Mesothelial cell of epicardium (in vitro differentiated cells): ENCODE results near the gene EPHA3. TPM values are rescaled to one million over a fixed set of nuclear protein-coding genes. Genes with fewer than 3 reads are reported as not detected.

Experiments used
- DNase-seq, 2 experiments: peaks; one replicate each; pipeline ENCODE4 v3.0.0; 2021; ENCODE audit warnings: low spot score in 2 of 2; ENCODE audit not compliant: unreplicated experiment in 2 of 2
- H3K27ac Mint-ChIP-seq: 2 replicates; pipeline ENCODE4 v1.8.0; 2021; ENCODE audit warnings: mixed read lengths
- H3K27me3 Mint-ChIP-seq: 2 replicates; pipeline ENCODE4 v1.8.0; 2021; ENCODE audit warnings: low read depth, mixed read lengths
- H3K36me3 Mint-ChIP-seq: 2 replicates; pipeline ENCODE4 v1.8.0; 2021; ENCODE audit warnings: mixed read lengths
- H3K4me1 Mint-ChIP-seq: 2 replicates; pipeline ENCODE4 v1.8.0; 2021; ENCODE audit warnings: mixed read lengths
- H3K4me3 Mint-ChIP-seq: 2 replicates; pipeline ENCODE4 v1.8.0; 2021; ENCODE audit warnings: mild to moderate bottlenecking, moderate library complexity, mixed read lengths
- H3K9me3 Mint-ChIP-seq: 2 replicates; pipeline ENCODE4 v1.8.0; 2021; ENCODE audit warnings: mixed read lengths
- total RNA-seq: library from RNA; stranded (reverse); gene quantifications from 3 replicates; pipeline ENCODE4 v1.2.1, GENCODE V29; 2021
- TF ChIP-seq, protein P1 (sequence below): fragments of 200-600 bp; sonication (generic); IDR thresholded peaks from one replicate; pipeline ENCODE4 v1.5.0; 2021; ENCODE audit warnings: antibody characterized with exemption; ENCODE audit not compliant: unreplicated experiment

Gene EPHA3
- 4.2 to 4.5 TPM (median 4.4 TPM) in 3 replicates for total RNA-seq

GRCh38 chr3:89107461-89108290, at the start of gene EPHA3:
Gene EPHA3 (plus strand): TSS chr3:89107621. CDS start chr3:89107749, 128 bp downstream.
- Mint-ChIP-seq H3K27ac (no peak within 1 kb of the TSS), H3K4me3 (peak within 1 kb of the TSS; percentile 71), H3K4me1 (peaks cover 15% of the 10 kb centered on the region), H3K9me3 (no peaks in the 10 kb centered on the region), H3K27me3 (peaks cover 42% of the 10 kb centered on the region), H3K36me3 (no peaks in the 10 kb centered on the region)
- DNase-seq = peak; percentile 43 to 73
- TF ChIP-seq, protein P1, sequence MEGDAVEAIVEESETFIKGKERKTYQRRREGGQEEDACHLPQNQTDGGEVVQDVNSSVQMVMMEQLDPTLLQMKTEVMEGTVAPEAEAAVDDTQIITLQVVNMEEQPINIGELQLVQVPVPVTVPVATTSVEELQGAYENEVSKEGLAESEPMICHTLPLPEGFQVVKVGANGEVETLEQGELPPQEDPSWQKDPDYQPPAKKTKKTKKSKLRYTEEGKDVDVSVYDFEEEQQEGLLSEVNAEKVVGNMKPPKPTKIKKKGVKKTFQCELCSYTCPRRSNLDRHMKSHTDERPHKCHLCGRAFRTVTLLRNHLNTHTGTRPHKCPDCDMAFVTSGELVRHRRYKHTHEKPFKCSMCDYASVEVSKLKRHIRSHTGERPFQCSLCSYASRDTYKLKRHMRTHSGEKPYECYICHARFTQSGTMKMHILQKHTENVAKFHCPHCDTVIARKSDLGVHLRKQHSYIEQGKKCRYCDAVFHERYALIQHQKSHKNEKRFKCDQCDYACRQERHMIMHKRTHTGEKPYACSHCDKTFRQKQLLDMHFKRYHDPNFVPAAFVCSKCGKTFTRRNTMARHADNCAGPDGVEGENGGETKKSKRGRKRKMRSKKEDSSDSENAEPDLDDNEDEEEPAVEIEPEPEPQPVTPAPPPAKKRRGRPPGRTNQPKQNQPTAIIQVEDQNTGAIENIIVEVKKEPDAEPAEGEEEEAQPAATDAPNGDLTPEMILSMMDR = no peak

DNA sequence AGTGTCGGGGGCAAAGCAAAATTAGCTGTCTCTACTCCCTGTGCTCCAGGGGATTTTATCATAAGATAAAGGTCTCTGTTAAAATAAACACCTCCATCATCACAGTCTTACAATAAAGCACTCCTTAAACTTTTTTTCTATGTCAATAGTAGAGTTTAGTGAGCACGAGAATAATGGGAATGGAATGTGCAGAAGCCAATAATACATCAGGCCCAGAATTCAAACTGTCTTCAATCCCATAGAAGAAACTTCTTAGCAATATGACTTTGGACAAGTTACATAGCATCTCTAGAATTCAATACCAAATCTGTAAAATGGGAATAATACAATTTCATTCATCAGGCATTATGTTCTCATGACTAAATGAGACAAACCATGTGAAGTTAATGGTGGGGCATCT, 49.0 kb upstream of the EPHA3 start:
- Mint-ChIP-seq H3K4me3 (no peak overlapping the region), H3K4me1 (peaks cover 5% of the 10 kb centered on the region), H3K36me3 (no peaks in the 10 kb centered on the region), H3K9me3 (no peaks in the 10 kb centered on the region), H3K27ac (no peak overlapping the region), H3K27me3 (no peaks in the 10 kb centered on the region)
- no peak for DNase-seq
- TF ChIP-seq, protein P1 = no peak

GRCh38 chr3:89059211-89059925, 48.1 kb upstream of the EPHA3 start:
- Mint-ChIP-seq H3K9me3 (no peaks in the 10 kb centered on the region), H3K27me3 (no peaks in the 10 kb centered on the region), H3K4me3 (no peak overlapping the region), H3K27ac (no peak overlapping the region), H3K4me1 (peaks cover 5% of the 10 kb centered on the region), H3K36me3 (no peaks in the 10 kb centered on the region)
- DNase-seq = no peak
- TF ChIP-seq, protein P1 = no peak

- H3K4me3 Mint-ChIP-seq = no peak overlapping the region
- TF ChIP-seq, protein P1 = no peak
- no peak for DNase-seq
- peaks cover 5% of the 10 kb centered on the region for H3K4me1 Mint-ChIP-seq
- H3K9me3 Mint-ChIP-seq = no peaks in the 10 kb centered on the region
- H3K36me3 Mint-ChIP-seq = no peaks in the 10 kb centered on the region
- no peak overlapping the region for H3K27ac Mint-ChIP-seq
- no peaks in the 10 kb centered on the region for H3K27me3 Mint-ChIP-seq
These were observed 46.2 kb upstream of the EPHA3 start for GRCh38 chr3:89061259-89061658.

- Mint-ChIP-seq H3K4me1 (no peaks in the 10 kb centered on the region), H3K9me3 (no peaks in the 10 kb centered on the region), H3K36me3 (no peaks in the 10 kb centered on the region), H3K27me3 (no peaks in the 10 kb centered on the region), H3K4me3 (no peak overlapping the region), H3K27ac (no peak overlapping the region)
- TF ChIP-seq, protein P1 = no peak
- DNase-seq = no peak
These were observed 39.7 kb upstream of the EPHA3 start for GRCh38 chr3:89067736-89068135.
